ENCODE measurements around the gene HDAC5. TPM values are rescaled to one million over a fixed set of nuclear protein-coding genes. Genes with fewer than 3 reads are reported as not detected.
"Not testable (repeated sequence)": the region's sequence is repeated elsewhere in the genome, so short reads cannot be mapped to it uniquely, and the experiment has no call there.

HDAC5 gene
- total RNA-seq, 3 donors from 2014 or later: 66.5 to 79.3 (median 75.4) TPM

DNA sequence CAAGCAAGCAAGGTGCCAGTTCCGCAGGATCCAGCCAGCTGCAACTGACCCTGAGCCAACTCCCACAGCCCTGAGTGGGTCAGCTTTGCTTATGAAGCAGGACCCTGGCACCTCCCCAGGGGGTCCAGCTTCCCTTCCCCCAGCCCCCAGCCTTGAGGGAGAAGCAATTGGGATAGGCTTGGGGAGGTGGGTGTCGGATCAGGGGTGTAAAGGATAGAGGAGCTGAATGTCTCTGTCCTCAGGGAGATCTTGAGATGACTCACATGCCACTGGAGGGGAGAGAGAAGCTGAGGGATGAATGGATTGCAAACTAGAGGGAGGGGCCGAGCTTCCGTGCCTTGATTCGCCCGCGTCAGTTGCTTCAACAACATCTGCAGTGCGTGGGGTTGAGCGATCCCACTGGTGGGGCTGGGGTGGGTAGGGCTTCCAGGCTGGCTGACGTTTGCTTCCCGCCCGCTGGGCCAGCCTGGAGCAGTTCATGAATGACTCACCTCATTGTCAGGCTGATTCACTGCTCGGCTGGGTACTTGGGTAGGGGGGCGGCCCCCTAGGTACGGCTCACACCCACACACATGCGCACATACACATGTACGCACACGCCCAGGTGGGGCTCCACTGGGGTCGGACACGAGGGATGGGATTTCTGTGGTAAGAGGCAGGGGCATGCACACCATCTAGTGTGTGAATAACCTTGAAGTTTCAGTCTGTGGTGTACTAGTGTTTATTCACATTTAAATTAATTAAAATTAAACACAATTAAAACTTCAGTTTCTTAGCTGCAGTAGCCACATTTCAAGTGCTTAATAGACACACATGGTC is 14.7 kb upstream of the HDAC5 start:
- H3K36me3 ChIP-seq: no peaks in the 10 kb centered on the region
- peak; percentile 72 to 78 for DNase-seq (ENCODE audit: low spot score in 2 of 2)
- intact Hi-C loops (cut with DNase I; ENCODE audit: low total_unique reads): no loop called here
- H3K27me3 ChIP-seq: no peaks in the 10 kb centered on the region
- H3K4me3 ChIP-seq: peak overlapping the region in 2 of 3 donors; percentile 22 to 52
- H3K4me1 ChIP-seq: peaks cover 0 to 16% of the 10 kb centered on the region in 2 donors
- peak in 2 of 3 donors; percentile 29 to 47 for TF ChIP-seq POLR2AphosphoS5 (IDR thresholded peaks at IDR 0.05)
- TF ChIP-seq, protein P1, sequence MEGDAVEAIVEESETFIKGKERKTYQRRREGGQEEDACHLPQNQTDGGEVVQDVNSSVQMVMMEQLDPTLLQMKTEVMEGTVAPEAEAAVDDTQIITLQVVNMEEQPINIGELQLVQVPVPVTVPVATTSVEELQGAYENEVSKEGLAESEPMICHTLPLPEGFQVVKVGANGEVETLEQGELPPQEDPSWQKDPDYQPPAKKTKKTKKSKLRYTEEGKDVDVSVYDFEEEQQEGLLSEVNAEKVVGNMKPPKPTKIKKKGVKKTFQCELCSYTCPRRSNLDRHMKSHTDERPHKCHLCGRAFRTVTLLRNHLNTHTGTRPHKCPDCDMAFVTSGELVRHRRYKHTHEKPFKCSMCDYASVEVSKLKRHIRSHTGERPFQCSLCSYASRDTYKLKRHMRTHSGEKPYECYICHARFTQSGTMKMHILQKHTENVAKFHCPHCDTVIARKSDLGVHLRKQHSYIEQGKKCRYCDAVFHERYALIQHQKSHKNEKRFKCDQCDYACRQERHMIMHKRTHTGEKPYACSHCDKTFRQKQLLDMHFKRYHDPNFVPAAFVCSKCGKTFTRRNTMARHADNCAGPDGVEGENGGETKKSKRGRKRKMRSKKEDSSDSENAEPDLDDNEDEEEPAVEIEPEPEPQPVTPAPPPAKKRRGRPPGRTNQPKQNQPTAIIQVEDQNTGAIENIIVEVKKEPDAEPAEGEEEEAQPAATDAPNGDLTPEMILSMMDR (IDR thresholded peaks at IDR 0.05): no peak
- H3K9me3 ChIP-seq: no peaks in the 10 kb centered on the region
- peak overlapping the region; percentile 42 to 74 for H3K27ac ChIP-seq

DNA sequence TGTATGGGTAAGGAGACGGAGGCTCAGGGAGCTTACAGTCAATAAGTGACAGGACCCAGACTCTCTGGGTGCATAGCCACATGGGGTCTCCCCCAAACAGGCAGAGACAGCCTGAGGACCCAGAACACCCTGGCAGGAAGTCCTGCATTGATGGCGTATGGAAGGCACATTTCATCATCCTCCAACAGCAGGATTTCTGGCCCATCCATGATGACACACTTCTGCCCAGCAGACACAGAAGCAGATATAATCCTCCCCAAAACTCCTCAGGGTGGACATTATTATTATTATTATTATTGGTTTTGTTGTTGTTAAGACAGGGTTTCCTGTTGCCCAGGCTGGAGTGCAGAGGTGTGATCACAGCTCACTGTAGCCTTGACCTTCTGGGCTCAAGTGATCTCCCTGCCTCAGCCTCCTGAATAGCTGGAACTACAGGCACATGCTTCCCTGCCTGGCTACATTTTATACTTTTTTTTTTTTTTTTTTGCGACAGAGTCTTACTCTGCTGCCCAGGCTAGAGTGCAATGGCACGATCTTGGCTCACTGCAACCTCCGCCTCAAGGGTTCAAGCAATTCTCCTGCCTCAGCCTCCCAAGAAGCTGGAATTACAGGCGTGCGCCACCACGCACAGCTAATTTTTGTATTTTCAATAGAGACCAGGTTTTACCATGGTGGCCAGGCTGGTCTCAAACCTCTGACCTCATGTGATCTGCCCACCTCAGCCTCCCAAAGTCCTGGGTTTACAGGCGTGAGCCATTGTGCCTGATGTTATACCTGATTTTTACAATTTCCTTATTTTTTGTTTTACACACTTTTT is 11.5 kb upstream of the HDAC5 start:
- TF ChIP-seq, protein P1 (IDR thresholded peaks at IDR 0.05): no peak
- TF ChIP-seq POLR2AphosphoS5 (IDR thresholded peaks at IDR 0.05) (no peak), POLR2A (IDR thresholded peaks at IDR 0.05) (no peak)
- Histone ChIP-seq H3K36me3 (no peaks in the 10 kb centered on the region), H3K27ac (no peak overlapping the region), H3K9me3 (no peaks in the 10 kb centered on the region), H3K4me1 (peaks cover 0 to 16% of the 10 kb centered on the region in 2 donors), H3K27me3 (no peaks in the 10 kb centered on the region), H3K4me3 (no peak overlapping the region)
- intact Hi-C loops (cut with DNase I; ENCODE audit: low total_unique reads): no loop called here
- no peak for DNase-seq (ENCODE audit: low spot score in 2 of 2)

DNA sequence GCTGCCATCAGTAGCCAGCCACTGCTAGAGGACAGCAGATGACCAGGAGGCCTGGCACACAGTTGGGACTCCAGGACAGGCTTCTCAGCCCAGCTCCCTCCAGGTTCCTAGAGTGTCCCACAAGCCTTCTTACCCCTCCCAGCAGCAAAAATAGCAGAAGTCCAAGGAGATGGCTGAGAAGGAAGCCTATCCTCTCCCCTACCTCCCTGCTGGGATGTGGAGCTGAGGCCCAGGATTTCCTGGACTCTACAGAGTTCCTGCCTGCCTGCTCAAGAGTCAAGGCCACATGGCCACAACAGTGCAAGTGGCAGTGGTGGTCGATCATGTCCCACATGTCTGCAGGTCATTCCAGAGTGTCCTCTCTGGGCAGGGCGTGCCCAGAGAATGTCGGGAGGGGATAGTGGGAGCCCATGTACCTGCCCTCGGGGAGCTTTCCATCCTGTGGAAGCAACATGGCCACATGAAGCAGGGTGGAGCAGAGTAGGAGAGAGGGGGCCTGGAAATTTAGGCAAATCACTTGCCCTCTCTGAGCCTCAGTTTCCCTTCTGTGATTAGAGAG is 10.6 kb upstream of the HDAC5 start:
- intact Hi-C loops (cut with DNase I; ENCODE audit: low total_unique reads): no loop called here
- Histone ChIP-seq H3K36me3 (no peaks in the 10 kb centered on the region), H3K27ac (no peak overlapping the region), H3K27me3 (no peaks in the 10 kb centered on the region), H3K4me3 (no peak overlapping the region), H3K4me1 (peaks cover 0 to 16% of the 10 kb centered on the region in 2 donors), H3K9me3 (no peaks in the 10 kb centered on the region)
- DNase-seq (ENCODE audit: low spot score in 2 of 2): no peak
- TF ChIP-seq, protein P1 (IDR thresholded peaks at IDR 0.05): no peak
- TF ChIP-seq POLR2A (IDR thresholded peaks at IDR 0.05) (no peak), POLR2AphosphoS5 (IDR thresholded peaks at IDR 0.05) (no peak)

DNA sequence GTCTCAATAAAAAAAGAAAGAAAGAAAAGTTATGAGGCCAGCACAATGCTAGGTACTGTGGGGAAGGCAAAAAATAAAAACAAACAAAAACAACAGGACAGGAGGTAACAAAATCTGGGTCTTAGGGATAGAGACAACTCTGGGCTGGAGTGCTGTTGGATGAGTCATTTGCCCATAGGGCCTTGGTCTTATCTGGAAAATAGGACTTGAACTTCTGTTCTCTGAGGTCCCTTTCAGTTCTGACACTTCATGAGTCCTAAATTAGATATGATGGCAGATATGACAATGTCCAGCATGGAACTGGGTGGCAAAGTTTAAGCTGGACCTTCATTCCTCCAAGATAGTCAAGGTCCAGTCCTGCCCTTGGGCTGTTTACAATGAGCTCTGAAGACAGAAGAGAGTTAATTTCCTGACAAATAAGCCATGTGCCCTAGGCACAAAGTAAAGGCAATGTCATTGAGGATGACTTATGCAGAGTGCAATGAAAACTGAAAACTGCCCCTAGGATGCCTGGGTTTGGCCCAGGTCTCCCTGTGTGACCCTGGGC is 8.9 kb upstream of the HDAC5 start:
- Histone ChIP-seq H3K36me3 (no peaks in the 10 kb centered on the region), H3K4me1 (peaks cover 0 to under 1% of the 10 kb centered on the region in 2 donors), H3K4me3 (no peak overlapping the region), H3K27me3 (no peaks in the 10 kb centered on the region), H3K9me3 (no peaks in the 10 kb centered on the region), H3K27ac (no peak overlapping the region)
- intact Hi-C loops (cut with DNase I; ENCODE audit: low total_unique reads): no loop called here
- TF ChIP-seq, protein P1 (IDR thresholded peaks at IDR 0.05): no peak
- TF ChIP-seq POLR2AphosphoS5 (IDR thresholded peaks at IDR 0.05): no peak
- no peak for TF ChIP-seq POLR2A (IDR thresholded peaks at IDR 0.05)
- DNase-seq (ENCODE audit: low spot score in 2 of 2): no peak

DNA sequence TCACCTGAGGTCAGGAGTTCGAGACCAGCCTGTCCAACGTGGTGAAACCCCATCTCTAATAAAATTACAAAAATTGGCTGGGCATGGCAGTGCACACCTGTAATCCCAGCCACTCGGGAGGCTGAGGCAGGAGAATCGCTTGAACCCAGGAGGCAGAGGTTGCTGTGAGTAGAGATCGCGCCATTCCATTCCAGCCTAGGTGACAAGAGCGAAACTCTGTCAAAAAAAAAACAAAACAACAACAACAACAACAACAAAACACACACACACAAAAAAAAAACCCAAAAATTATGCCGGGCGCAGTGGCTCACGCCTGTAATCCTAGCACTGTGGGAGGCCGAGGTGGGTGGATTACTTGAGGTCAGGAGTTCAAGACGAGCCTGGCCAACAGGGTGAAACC is 7.9 kb upstream of the HDAC5 start:
- H3K27me3 ChIP-seq; H3K9me3 ChIP-seq; H3K27ac ChIP-seq; H3K4me1 ChIP-seq; DNase-seq (ENCODE audit: low spot score in 2 of 2); intact Hi-C loops (cut with DNase I; ENCODE audit: low total_unique reads); H3K36me3 ChIP-seq; H3K4me3 ChIP-seq: not testable (repeated sequence)

All from breast epithelium (tissue), 4 donors.